ENCODE measurements around the gene M1AP.

The M1AP gene

GRCh38 chr2:74648009-74648443 is at the start of gene M1AP:
Gene M1AP (minus strand): TSS chr2:74648330. CDS start chr2:74640275, 8,055 bp downstream.
- DNase-seq: no peak

- no peak for DNase-seq
These were observed 48.7 kb upstream of the M1AP start for GRCh38 chr2:74696829-74697228.

- DNase-seq: no peak
These were observed 47.5 kb upstream of the M1AP start for GRCh38 chr2:74695663-74696062.

DNA sequence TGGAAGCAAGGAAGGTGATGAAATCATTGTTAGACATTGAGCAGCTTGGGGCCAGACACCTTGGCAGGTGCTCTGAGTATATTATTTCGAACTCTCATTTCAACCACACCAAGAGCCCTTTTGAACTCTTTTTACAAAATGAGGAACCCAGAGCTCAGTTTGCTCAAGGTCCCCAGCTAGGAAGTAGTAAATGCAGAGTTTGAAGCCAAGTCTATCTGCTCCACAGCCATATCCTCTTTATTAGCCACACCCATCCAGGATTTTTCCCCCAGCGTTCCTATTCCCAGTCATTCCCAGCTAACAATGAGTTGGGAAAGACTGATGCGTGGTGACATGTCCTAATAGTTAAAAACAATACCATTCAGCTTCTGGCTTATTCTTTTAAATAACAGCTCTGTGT is 46.2 kb upstream of the M1AP start:
- no peak for DNase-seq

DNA sequence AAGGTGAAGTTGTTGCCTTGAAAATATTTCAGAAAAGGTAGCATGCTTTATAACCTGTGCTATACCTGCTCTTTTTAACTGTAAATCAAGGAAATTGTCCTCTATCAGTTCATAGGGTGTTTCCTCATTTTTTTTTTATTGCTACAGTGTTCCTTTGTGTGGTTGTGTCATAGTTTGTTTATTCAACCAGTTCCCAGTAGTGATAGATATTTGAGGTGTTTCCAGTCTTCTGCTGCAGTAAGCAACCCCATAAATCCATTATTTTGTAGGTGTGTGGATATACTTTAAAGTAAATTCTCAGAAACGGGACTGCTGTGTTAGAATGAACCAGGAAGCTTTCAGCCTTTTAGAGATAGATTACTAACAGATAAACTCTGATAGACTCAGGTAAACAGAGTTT is 45.5 kb upstream of the M1AP start:
- no peak for DNase-seq

GRCh38 chr2:74693213-74693612 is 45.1 kb upstream of the M1AP start:
- DNase-seq: no peak

- DNase-seq: no peak
These were observed 43.8 kb upstream of the M1AP start for GRCh38 chr2:74691929-74692328.

DNA sequence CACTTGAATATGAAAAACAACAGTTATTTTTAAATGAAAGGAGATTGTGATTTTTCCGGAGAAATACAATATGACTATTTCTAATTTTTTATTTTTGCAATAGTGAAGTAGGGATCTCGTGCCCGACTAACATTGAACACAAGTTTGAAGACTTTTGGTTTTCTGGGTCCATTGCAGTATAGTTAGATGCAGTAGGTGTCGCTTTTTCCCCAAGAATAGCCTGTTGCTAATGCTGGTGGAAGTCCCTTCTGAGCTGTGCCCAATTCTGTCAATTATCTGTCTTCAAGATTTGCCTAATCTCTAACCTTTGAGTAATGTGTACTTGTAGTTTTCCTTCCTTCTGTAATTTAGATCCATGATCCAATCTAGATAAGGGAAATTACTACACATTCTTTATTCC is 42.4 kb upstream of the M1AP start:
- DNase-seq: peak; percentile 44

DNA sequence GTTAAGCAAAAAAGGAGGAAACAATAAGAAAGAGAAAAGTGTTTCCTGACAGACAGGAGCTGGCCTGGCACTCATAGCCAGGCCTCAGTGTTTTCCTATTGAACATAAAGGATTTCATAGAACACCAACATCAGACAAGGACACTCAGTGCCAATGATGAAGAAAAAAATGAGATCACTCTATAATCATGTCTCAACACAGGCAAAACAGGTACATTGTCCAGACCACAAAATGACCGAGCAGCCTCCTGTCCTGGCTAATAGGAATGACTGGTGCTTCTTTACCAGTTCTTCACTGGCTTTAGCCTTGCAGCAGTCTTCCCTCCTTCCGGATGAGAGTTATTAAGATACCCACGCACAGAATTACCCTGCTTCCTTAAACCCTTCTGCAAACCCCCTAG is 41.5 kb upstream of the M1AP start:
- DNase-seq: no peak

- no peak for DNase-seq
These were observed 40.8 kb upstream of the M1AP start for GRCh38 chr2:74688881-74689280.

GRCh38 chr2:74685408-74685807 is 37.3 kb upstream of the M1AP start:
- no peak for DNase-seq

- no peak for DNase-seq
These were observed 34.4 kb upstream of the M1AP start for GRCh38 chr2:74682501-74682900.

- no peak for DNase-seq
These were observed 31.5 kb upstream of the M1AP start for GRCh38 chr2:74679615-74680014.

DNA sequence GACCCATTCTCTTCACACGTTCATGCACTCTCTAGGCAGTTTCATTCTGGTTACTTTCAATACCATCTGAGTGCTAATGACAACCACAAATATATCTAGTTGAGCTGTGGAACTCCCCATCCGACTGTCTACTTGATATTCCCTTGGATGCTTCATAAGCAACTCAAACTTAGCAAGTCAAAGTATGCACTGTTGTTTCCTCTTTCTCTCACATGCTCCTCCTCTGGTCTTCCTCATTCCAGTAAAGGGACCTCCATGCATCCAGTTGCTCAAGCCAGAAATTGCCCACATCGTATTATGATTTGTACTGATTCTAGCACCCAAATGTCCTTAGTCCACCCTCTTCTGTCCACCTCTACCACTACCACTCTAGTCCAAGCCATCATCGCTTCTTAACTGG is 28.2 kb upstream of the M1AP start:
- DNase-seq: no peak

DNA sequence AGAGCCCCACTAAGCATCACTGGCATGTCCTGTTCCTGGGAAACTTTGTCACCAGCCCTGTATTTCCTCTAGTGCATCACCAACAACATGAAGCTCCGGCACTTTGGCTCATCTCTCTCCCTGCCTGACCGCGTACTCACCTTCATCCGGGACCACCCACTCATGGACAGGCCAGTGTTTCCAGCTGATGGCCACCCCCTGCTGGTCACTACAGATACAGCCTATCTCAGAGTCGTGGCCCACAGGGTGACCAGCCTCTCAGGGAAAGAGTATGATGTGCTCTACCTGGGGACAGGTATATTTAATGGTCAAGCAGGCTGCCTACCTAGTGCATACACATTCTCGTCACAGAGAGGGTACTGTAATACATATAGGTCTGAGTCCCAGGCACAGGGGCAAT is 27.0 kb upstream of the M1AP start:
- no peak for DNase-seq

GRCh38 chr2:74673826-74674528 is 25.8 kb upstream of the M1AP start:
- no peak for DNase-seq

DNA sequence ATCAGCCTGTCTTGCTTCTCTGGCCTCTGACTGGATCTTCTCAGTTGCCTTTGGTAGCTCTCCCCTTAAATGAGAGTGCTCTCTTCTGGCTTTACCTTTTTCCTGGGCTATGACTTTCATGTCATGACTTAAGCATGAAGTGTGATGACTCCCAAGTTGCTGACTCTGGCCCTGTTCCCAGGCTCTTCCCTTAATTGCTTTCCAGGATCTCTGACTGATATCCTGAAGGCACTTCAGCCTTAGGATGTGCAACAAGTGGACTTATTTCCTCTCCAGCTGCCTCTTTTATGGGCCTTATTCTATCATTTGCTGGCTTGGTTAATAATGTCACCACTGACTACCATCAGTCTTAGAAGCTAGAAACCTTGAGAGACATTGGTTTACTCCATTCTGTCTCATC is 23.3 kb upstream of the M1AP start:
- DNase-seq: no peak

GRCh38 chr2:74670263-74670662 is 22.1 kb upstream of the M1AP start:
- DNase-seq: no peak

- DNase-seq: no peak
These were observed 20.0 kb upstream of the M1AP start for GRCh38 chr2:74668087-74668486.

DNA sequence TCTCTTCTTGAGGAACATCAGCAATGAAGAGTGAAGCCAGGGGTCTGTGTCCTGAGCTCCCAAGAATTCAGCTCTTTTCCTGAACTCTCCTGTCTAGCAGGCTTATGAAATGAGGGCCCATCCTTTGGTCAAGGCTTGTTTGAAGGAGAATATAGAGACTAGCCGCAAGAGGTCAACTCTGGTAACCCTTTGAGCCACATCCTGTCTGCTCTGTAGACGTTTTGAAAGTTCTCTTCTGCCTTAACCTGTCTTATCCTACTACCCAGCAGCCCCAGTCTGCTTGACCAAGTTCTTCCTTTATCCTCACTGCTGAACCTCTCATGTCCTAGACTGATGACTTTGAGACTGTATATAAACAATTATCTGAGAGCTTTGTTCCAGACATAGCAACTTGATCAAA is 11.3 kb upstream of the M1AP start:
- DNase-seq: no peak

DNA sequence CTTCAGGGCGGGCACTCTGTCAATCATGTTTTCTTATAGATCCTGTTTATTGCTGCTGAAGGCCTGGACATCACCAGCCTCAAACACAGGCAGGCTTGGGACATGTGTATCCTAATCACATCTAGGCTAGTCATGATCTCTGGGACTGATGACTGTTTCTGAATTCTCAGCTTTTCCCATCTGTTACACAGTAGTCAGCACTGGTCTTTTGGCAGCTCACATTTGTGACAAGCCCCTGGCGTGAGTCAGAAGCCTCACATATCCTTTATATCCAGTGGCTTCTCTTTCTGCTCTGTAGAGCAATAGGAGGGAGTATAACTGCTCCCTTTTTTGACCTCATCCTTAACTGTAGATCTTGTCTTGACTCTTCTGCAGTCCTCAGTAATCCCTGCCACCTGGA is 10.4 kb upstream of the M1AP start:
- no peak for DNase-seq

DNA sequence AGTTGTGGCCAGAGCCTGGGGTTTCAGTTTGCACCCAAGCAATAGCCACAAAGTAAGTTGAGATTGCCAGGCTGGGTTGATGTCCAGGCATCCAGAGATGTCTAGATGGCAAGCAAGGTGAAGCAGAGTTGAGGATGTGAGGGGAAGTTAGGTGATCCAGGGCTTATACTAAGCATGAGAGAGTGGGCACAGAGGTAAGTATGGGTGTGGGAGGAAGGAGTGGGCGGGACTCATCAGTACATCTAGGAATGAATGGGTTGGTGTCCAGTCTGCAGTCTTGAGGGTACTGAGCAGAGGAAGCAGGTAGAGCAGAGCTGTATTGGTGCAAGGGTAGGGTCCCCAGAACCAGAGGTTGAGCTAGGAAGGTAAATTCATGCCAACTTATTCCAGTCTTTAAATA is 7.4 kb upstream of the M1AP start:
- DNase-seq: no peak

- DNase-seq: peak; percentile 88
These were observed 6.1 kb upstream of the M1AP start, which contains the start of gene SEMA4F for GRCh38 chr2:74653985-74654882. Gene SEMA4F (plus strand): TSS chr2:74654247. CDS start chr2:74654377, 130 bp downstream.

DNA sequence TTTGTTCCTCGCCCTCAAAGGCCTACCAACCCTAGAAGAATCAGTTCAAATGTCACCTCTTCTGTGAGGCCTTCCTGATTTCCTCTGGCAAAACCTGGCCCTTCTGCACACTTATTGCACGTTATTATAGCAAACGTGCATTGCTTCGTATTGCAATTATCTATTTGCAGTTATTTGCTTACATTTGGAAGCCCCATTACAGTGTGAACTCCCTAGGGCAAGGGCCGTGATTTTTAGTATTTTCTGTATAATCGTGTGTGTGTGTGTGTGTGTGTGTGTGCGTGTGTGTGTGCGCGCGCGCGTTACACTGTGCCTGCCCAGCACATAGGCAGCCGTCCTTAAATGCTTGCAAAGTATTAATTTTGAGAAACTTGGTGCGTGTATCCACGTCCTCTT is 5.5 kb upstream of the M1AP start:
- no peak for DNase-seq
